Cardiac muscle cell (in vitro differentiated cells and primary cell): ENCODE measurements around the gene CD247. TPM values are rescaled to one million over a fixed set of nuclear protein-coding genes. Genes with fewer than 3 reads are reported as not detected.

ENCODE experiments used
- DNase-seq, 2 donors: peaks; one replicate each; pipeline versions ENCODE4 v3.0.0 to v3.0.0-alpha.2; 2010 to 2017; ENCODE audit warnings: low read depth in 1 of 2, low spot score in 1 of 2
- H3K27ac ChIP-seq: fragments of 200-600 bp; sonication (generic); 2 replicates; pipeline ENCODE4 v1.5.1; 2016
- H3K27me3 ChIP-seq: fragments of 200-600 bp; sonication (generic); 2 replicates; pipeline ENCODE4 v1.6.0; 2016; ENCODE audit warnings: control low read depth
- H3K36me3 ChIP-seq: fragments of 200-600 bp; sonication (generic); 2 replicates; pipeline ENCODE4 v1.5.1; 2016; ENCODE audit warnings: control low read depth
- H3K4me1 ChIP-seq: fragments of 200-600 bp; sonication (generic); 2 replicates; pipeline ENCODE4 v1.8.1; 2017; ENCODE audit warnings: low read depth, mild to moderate bottlenecking, mixed run types
- H3K4me3 ChIP-seq: fragments of 200-600 bp; sonication (generic); 2 replicates; pipeline ENCODE4 v1.5.1; 2016; ENCODE audit warnings: mild to moderate bottlenecking
- H3K9me3 ChIP-seq: fragments of 200-600 bp; sonication (generic); 2 replicates; pipeline ENCODE4 v1.5.1; 2017; ENCODE audit warnings: low read depth, mild to moderate bottlenecking, control low read depth
- polyA plus RNA-seq: library from polyadenylated mRNA; unstranded; fragments of >200 nt; fragmentation: Nextera tagmentation; extraction: Ambion mirVana; gene quantifications from 2 replicates; pipeline ENCODE4 v1.2.1, GENCODE V29; 2016
- total RNA-seq: library from RNA; depleted of rRNA; stranded (reverse); fragments of >200 nt; gene quantifications from 2 replicates; pipeline ENCODE4 v1.2.3, GENCODE V29; 2016
- TF ChIP-seq, protein P1 (sequence below): IDR thresholded peaks from 2 replicates; pipeline ENCODE4 v1.5.1; 2012; ENCODE audit warnings: low read depth, mild to moderate bottlenecking, low read length

Gene CD247
- total and polyA plus RNA-seq, 2 experiments from 2014 or later: 0.80 TPM; not detected in 1

GRCh38 chr1:167514288-167514687 is 4.0 kb downstream of the CD247 start:
- Histone ChIP-seq H3K4me1 (no peaks in the 10 kb centered on the region), H3K36me3 (no peaks in the 10 kb centered on the region), H3K27ac (no peak overlapping the region), H3K9me3 (no peaks in the 10 kb centered on the region), H3K27me3 (no peaks in the 10 kb centered on the region), H3K4me3 (no peak overlapping the region)
- TF ChIP-seq, protein P1, sequence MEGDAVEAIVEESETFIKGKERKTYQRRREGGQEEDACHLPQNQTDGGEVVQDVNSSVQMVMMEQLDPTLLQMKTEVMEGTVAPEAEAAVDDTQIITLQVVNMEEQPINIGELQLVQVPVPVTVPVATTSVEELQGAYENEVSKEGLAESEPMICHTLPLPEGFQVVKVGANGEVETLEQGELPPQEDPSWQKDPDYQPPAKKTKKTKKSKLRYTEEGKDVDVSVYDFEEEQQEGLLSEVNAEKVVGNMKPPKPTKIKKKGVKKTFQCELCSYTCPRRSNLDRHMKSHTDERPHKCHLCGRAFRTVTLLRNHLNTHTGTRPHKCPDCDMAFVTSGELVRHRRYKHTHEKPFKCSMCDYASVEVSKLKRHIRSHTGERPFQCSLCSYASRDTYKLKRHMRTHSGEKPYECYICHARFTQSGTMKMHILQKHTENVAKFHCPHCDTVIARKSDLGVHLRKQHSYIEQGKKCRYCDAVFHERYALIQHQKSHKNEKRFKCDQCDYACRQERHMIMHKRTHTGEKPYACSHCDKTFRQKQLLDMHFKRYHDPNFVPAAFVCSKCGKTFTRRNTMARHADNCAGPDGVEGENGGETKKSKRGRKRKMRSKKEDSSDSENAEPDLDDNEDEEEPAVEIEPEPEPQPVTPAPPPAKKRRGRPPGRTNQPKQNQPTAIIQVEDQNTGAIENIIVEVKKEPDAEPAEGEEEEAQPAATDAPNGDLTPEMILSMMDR: no peak
- DNase-seq: no peak

- Histone ChIP-seq H3K9me3 (no peaks in the 10 kb centered on the region), H3K4me3 (no peak overlapping the region), H3K4me1 (no peaks in the 10 kb centered on the region), H3K27ac (no peak overlapping the region), H3K36me3 (no peaks in the 10 kb centered on the region), H3K27me3 (no peaks in the 10 kb centered on the region)
- DNase-seq: no peak
- TF ChIP-seq, protein P1: no peak
These were observed 6.2 kb downstream of the CD247 start for GRCh38 chr1:167512046-167512654.

- DNase-seq: no peak
- H3K27me3 ChIP-seq: no peaks in the 10 kb centered on the region
- no peaks in the 10 kb centered on the region for H3K36me3 ChIP-seq
- no peak overlapping the region for H3K27ac ChIP-seq
- H3K4me3 ChIP-seq: no peak overlapping the region
- no peaks in the 10 kb centered on the region for H3K4me1 ChIP-seq
- TF ChIP-seq, protein P1: no peak
- no peaks in the 10 kb centered on the region for H3K9me3 ChIP-seq
These were observed 6.8 kb downstream of the CD247 start for GRCh38 chr1:167511374-167511986.

DNA sequence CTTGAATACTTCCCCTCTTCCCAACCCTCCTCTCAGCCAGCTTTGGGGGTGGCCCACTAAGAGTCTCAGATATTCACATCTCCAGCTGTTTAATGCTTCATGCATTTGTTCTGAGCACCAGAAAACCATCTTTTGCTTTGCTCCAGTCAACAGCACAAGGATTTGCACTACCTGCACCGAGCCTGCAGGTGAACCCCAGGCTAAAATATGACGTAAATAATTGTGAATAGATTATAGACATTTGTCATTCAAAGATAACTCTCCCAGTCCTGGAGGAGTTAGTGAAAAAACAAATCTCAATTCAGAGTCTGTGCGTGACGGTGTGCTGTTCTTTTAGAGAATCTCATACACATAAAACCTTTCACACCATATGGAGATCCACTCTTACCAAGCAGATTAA is 7.4 kb downstream of the CD247 start:
- no peak for DNase-seq
- Histone ChIP-seq H3K4me1 (no peaks in the 10 kb centered on the region), H3K27ac (no peak overlapping the region), H3K4me3 (no peak overlapping the region), H3K36me3 (no peaks in the 10 kb centered on the region), H3K9me3 (no peaks in the 10 kb centered on the region), H3K27me3 (no peaks in the 10 kb centered on the region)
- TF ChIP-seq, protein P1: no peak

GRCh38 chr1:167510244-167510643 is 8.1 kb downstream of the CD247 start:
- no peak overlapping the region for H3K27ac ChIP-seq

More at GRCh38 chr1:167510244-167510643, 8.1 kb downstream of the CD247 start:
- TF ChIP-seq, protein P1: no peak
- no peak for DNase-seq
- no peaks in the 10 kb centered on the region for H3K36me3 ChIP-seq
- H3K4me1 ChIP-seq: no peaks in the 10 kb centered on the region
- no peak overlapping the region for H3K4me3 ChIP-seq
- no peaks in the 10 kb centered on the region for H3K9me3 ChIP-seq
- H3K27me3 ChIP-seq: no peaks in the 10 kb centered on the region
